H54 (cell line): ENCODE results near the gene SLC2A13.

Experiments
- DNase-seq: peaks from one replicate; pipeline ENCODE4 v3.0.0; 2011; ENCODE audit warnings: low spot score, mixed read lengths; ENCODE audit not compliant: insufficient read length
- FAIRE-seq: peaks from 3 replicates; lab custom pipeline; 2011; peaks lifted over from hg19 to GRCh38; lab: Jason Lieb, UNC
- POLR2A ChIP-seq: IDR thresholded peaks from 2 replicates; pipeline ENCODE4 v1.6.1; 2011; ENCODE audit warnings: low read depth, mild to moderate bottlenecking, low read length

Gene SLC2A13

DNA sequence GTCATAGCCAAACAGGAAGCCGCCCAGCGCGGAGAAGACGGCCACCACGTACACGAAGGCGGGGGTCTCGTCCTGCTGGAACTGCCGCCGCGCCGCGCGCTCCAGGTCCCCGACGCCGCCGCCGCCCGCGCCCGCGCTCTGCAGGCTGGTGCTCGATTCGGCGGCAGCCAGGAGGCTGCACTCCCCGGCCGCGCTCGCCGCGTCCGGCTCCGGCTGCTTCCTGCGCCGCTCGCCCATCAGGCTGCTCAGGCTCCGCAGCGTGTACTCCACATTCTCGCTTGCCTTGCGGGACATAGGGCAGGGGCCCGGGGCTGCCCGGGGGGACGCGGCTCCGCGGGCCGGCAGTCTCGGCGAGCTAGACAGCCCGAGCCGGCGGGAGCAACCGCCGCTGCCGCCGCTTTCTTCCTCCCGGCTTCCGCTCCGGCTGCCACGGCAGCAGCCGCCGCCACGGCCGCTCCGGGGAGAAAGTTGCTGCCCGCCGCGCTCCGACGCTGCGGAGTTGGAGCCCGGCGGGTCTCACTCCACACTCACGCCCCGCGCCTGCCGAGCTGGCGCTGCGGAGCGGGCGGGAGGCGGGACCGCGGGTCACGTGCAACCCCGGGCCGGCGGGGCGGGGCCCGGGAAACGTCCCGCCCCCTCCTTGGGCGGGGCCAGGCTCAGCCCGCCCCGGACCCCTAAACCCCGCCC, at the start of gene SLC2A13:
Gene SLC2A13, minus strand, starts transcription at position 567 of the 687 bp plus-strand sequence. Its CDS starts 273 bp downstream, at position 294.
- FAIRE-seq (no peak), DNase-seq (peak; percentile 61)
- TF ChIP-seq POLR2A: peak; percentile 83

- FAIRE-seq (no peak), DNase-seq (no peak)
- no peak for TF ChIP-seq POLR2A
These were observed 48.5 kb upstream of the SLC2A13 start for GRCh38 chr12:40154381-40154780.

GRCh38 chr12:40153432-40153831, 47.6 kb upstream of the SLC2A13 start:
- DNase-seq (no peak), FAIRE-seq (no peak)
- no peak for TF ChIP-seq POLR2A

- no peak for TF ChIP-seq POLR2A
- no peak for FAIRE-seq
- no peak for DNase-seq
These were observed 47.0 kb upstream of the SLC2A13 start for GRCh38 chr12:40152783-40153383.

DNA sequence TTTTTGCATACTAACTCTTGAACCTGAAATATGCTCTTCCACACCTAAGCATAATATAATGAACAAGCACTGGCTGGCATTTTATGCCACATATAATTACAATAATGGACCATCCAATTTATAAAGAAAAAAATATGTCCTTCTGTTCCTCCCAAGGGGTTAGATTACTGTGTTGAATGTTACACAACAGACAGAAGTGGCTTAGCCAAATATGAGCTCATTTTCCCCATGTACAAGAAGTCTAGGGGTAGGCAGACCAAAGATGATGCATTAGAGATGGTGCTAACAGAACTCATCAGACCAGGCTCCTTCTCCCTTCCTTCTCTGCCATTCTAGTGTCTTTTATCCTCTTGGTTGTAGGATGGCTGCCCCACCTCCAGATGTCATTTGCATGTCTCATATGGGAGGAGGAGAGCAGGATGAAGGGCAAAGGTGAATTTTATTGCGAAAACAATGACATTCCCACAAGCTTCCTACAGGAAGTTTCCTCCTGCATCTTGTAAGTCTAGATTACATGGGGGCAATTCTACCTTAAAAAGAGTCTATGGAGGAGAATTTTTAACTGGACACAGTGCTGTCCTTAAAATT, 43.9 kb upstream of the SLC2A13 start:
- FAIRE-seq (no peak), DNase-seq (no peak)
- TF ChIP-seq POLR2A: no peak

- DNase-seq (no peak), FAIRE-seq (no peak)
- no peak for TF ChIP-seq POLR2A
These were observed 41.2 kb upstream of the SLC2A13 start for GRCh38 chr12:40146800-40147797.

DNA sequence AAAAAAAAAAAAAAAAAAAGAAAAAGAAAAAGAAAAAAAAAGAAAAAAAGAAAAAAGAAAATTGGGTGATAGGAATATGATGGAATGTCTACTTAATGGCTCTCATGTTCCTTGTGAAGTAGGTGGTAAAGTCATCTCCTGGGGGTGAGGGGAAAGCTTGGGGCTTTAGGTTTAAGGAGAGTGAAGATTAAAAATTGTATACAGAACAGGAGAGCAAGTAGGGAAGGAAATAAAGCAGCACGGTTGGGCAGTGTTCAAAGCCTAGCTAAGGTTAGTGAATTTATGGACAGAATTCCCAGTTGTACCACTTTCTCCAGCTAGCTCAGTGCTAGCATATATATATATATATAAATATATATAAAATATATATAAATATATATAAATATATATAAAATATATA, 40.0 kb upstream of the SLC2A13 start:
- no peak for TF ChIP-seq POLR2A
- DNase-seq (no peak), FAIRE-seq (no peak)

GRCh38 chr12:40144023-40144422, 38.1 kb upstream of the SLC2A13 start:
- DNase-seq (no peak), FAIRE-seq (no peak)
- TF ChIP-seq POLR2A: no peak

DNA sequence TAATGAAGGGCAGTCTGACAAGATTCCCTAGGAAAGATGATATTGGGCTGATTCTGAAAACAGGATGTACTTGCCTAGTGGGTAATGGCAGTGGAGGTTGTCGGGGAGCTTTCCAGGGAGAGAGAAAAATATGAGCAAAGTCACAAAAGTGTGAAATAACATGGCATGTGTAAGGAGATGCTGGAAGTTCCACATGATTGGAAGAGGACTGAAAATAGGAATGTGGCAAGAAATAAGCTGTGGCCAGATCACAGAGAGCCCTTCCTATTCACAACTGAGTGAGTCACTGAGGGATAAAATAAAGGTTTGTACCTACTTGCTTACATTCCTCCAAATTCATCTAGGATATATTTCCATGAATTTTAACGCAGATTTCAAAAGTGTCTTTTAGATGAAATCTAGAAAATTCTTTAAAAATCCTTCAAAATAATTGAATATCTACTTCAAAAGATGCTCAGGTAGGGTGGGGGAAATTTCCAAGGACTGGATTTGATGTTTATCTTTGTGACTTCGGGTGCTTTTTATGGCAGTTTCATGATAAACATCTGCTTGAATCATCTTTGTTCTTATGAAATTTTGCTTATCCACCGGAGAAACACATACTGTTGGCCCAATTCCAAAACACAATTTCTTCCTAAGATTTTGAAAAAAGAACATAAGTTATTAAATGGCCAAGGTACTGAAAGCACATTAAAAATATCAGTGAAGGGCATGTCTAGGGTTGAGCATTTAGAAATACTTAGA, 36.3 kb upstream of the SLC2A13 start:
- no peak for TF ChIP-seq POLR2A
- FAIRE-seq (no peak), DNase-seq (no peak)

DNA sequence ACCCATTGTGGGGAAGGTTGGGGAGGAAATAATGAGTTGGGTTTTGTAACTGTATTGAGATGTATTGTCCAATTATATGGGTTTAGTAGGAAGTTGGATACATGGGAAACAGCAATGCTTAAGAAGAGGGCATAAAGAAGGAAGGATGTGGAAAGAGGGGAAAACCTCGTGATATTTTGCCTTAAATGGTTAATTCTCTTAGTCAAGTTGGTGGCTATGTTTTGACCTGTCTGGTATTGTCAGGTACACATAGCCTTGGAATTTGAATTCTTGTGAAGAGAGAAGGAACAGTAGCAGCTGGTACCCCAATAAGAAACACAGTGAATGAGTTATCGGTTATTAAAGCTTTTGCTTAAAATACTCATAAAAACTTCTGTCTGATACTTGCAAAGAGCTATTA, 32.6 kb upstream of the SLC2A13 start:
- no peak for DNase-seq
- no peak for FAIRE-seq
- TF ChIP-seq POLR2A: no peak

DNA sequence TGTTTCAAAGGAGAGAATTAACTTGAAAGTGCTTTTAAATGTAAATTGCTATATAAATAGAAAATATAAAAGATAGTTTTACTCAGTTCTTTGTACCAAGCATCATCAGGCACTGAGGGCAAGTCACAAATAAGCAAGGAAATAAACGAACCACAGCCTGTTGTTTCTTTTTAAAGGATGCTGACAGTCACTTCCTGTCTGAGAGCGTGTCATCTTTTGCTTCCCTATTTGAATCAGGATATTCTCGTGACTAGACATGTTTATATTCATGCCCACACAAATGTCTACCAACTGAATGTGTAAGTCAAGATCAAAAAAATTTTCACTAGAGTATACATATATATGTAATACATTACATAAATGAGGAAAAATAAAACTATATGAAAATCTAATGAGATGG, 31.4 kb upstream of the SLC2A13 start:
- no peak for TF ChIP-seq POLR2A
- DNase-seq: no peak
- FAIRE-seq: no peak

DNA sequence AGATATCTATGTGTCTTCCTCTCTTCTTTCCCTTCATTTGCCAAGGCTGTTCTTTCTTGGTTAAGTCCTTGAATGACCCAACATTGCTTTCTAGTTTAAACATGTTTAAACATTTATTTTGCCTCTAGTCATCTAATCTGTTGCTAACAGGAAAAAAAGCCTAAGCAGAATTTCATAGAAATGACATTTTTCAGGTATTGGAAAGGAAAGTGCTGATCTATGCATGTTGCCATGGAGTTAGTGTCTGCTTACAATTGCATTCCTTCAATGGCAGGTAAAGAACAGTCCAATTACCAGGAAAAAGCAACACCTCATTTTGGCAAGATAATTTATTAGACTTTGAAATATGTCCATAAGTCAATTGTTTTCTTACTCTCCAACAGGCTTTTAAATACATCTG, 21.5 kb upstream of the SLC2A13 start:
- FAIRE-seq (no peak), DNase-seq (no peak)
- no peak for TF ChIP-seq POLR2A

DNA sequence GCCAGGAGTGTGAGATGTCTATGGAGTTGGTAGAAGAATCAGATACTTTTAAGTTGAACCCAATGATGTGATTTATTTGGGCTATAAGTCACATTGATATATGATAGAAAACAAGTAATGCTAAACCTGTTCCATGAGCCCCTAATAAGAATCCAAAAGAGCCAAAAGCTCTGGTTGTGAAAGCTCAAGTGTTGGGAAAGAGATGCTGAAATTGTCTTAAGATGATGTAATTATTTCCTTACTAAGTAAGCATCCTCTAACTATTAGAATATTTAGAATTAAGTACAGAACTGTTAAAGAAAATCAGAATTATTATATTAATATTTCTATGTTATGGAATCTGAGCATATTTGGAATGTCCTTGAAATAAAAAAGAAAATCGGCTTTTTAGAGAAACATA, 17.6 kb upstream of the SLC2A13 start:
- DNase-seq (no peak), FAIRE-seq (no peak)
- TF ChIP-seq POLR2A: no peak
